ENCODE measurements around the gene UTS2B.

Gene UTS2B

GRCh38 chr3:191235331-191236314 is 94.7 kb downstream of the UTS2B start:
- DNase-seq, result no peak

- DNase-seq, result no peak
These were observed 96.1 kb downstream of the UTS2B start for GRCh38 chr3:191234216-191234615.

DNA sequence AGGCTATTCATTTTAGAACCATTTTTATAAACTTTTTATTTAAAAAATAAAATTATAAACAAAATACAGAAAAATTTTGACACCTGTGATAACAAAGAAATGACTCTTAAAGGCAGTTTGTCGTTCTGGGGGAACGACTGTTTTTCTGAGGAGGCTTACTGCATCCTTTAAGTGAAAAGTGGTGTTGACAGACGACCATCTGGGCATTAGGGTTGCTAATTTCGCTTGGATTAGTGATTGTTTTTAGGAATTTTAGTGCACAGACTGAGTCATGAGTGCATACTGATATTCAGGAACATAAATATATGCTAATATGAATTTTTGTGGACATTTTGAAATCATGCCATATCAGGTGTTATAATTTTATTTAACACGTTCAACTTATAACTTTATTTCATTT is 102.8 kb downstream of the UTS2B start:
- peak; percentile 56 for DNase-seq

GRCh38 chr3:191221638-191222037 is 108.7 kb downstream of the UTS2B start:
- DNase-seq, result no peak

DNA sequence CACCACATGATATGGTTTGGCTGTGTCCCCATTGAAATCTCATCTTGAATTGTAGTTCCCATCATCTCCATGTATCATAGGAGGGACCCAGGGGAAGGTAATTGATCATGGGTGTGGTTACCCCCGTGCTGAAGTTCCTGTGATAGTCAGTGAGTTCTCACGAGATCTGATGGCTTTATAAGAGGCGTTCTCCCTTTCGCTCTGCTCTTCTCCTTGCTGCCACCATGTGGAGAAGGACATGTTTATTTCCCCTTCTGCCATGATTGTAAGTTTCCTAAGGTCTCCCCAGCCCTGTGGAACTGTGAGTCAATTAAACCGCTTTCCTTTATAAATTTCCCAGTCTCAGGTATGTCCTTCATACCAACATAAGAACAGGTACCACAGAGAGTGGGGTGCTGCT is 109.4 kb downstream of the UTS2B start:
- no peak for DNase-seq

DNA sequence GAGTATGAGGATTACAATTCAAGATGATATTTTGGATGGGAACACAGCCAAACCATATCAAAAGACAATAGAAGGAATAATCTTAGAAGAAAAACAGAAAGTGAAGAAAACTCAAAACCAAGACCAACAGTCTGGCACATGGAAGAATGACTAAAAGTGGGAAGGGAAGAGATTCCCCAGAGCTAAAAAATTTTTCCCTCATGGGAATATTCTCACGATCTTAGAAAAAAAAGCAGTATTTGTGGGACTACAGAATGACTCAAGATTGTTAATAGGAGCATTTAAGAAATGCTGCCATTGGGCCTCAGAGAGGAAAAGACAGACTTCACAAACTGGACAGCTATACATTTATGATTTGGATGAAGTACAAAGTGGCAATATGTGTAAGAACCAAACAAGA is 113.0 kb downstream of the UTS2B start:
- DNase-seq, result no peak

Measured in NCI-H524 treated with DMSO at 0.1 percent for 48 hours (cell line).